CD1c-positive myeloid dendritic cell (primary cell): Measurements from ENCODE around the gene SLC39A3.

Source experiments
- DNase-seq: peaks from one replicate; pipeline ENCODE4 v3.0.0-alpha.2; 2016; ENCODE audit errors: extremely low spot score

The SLC39A3 gene, protein sequence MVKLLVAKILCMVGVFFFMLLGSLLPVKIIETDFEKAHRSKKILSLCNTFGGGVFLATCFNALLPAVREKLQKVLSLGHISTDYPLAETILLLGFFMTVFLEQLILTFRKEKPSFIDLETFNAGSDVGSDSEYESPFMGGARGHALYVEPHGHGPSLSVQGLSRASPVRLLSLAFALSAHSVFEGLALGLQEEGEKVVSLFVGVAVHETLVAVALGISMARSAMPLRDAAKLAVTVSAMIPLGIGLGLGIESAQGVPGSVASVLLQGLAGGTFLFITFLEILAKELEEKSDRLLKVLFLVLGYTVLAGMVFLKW

DNA sequence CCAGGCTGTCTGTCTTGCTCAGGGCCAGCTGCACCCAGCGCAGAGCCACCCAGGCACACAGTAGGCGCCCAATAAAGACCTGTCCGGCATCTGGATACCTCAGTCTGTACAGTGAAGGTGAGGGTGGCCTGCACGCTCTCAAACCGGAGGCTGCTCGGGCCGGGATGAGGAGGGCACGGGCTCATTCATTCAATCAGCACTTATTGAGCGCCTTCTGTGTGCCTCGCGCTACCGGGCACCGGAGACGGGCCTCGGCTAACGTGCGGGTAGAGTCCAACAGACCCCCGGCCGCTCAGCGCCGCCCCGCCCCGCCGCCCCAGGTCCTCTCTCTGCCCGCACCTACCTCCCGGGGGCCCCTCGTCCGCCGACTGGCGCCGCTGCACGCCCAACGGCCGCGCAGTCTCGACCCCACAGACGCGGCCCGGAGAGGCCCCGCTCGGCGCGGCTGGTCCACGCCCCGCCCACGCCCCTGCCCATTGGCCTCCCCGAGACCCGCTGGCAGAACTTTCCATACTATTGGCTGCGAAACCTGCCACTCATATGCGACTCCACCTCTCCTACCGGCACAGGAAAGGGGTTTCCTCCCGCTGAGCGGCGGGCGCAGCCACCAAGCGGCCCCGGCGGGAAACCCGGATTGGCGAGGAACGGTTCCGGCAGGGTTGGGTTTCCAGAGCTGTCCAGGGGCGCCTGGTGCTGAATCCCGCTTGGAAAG lies at the start of gene SLC39A3:
Gene SLC39A3 (minus strand): TSS at position 416 of the 712 bp plus-strand sequence. CDS start 2,760 bp downstream, outside the sequence.
- peak; percentile 99 for DNase-seq

DNA sequence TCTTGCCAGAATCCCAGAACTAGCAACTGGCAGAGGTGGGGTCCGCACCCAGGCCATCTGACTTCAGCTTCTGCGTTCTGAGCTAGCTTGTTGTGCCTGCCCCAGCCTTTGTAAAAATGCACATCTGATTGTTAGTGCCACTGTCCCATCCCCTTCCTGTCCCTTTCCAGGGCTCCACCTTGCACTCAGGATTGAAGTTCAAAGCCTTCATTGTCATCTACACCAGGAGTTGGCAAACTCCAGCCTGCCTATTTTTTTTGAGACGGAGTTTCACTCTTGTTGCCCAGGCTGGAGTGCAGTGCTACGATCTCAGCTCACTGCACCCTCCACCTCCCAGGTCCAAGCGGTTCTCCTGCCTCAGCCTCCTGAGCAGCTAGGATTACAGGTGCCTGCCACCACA lies 48.4 kb upstream of the SLC39A3 start:
- DNase-seq, result no peak

DNA sequence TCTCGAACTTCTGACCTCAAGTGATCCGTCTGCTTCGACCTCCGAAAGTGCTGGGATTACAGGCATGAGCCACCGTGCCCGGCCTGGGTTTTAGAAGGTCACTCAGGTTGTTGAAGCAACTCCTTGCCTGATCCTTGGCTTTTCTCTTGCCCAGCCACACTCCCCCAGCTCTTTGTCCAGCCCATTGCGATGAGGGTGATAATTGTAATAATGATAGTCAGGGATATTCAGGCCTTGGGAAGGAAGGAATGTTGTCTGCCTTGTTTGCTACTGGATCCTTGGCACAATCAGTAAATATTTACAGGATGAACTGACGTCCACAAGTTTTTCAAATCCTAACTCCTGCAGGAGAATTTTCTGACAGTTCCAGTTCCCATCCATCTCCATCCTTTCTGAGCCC lies 47.3 kb upstream of the SLC39A3 start:
- DNase-seq, result no peak

DNA sequence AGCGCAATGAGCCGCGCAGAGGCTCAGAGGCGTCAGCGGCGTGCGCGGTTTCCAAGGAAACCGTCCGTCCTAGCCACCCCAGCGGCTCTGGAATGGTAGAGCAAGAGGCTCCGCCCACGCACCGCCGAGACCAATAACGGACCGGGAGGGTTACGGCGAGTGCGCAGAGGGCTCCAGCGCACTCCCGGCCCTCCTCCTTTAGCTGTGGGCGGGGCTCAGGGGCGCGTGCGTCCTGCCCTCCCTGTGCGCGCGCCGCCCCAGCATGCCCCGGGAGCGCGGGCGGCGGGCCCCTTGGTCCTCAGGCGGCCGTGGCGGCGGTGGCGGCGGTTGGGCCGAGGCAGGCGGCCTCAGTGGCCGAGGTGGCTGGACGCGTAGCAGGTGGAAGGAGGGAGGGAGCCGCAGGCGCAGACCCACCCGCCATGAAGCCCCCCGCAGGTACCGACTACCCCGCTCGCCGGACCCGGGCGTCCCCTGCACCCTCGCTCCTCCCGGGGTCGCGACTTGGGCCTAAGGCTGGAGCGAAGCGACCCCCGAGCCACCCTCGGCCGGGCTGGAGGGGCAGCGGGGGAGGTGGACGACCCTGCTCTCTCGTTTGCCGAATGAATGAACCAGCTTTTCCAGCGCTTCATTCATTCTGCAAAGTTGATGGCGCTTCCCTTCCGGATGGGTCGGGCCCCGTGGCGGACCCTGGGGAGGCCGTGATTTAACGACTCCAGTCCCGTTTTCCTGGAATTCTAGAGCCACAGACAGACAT lies 45.6 kb upstream of the SLC39A3 start, which contains the start of gene THOP1:
Gene THOP1 (plus strand): TSS at position 260 of the 754 bp plus-strand sequence. CDS start 160 bp downstream, at position 420.
- DNase-seq, result peak; percentile 100

DNA sequence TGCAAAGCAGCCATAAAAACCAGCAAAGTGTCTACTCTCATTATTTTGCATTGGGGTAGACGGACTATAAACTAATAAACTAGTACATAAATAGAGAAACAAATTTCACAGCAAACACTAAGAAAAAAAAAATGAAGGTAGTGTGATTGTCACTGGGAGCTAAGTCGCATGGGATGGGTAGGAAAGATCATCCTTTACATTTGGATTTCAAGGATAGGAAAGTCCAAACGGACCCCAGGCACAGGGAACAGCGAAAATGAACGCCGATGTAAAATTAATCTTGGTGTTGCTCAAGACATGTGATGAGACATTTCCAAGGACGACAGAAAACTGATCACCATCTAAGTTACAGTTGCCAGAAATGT lies 43.9 kb upstream of the SLC39A3 start:
- no peak for DNase-seq

DNA sequence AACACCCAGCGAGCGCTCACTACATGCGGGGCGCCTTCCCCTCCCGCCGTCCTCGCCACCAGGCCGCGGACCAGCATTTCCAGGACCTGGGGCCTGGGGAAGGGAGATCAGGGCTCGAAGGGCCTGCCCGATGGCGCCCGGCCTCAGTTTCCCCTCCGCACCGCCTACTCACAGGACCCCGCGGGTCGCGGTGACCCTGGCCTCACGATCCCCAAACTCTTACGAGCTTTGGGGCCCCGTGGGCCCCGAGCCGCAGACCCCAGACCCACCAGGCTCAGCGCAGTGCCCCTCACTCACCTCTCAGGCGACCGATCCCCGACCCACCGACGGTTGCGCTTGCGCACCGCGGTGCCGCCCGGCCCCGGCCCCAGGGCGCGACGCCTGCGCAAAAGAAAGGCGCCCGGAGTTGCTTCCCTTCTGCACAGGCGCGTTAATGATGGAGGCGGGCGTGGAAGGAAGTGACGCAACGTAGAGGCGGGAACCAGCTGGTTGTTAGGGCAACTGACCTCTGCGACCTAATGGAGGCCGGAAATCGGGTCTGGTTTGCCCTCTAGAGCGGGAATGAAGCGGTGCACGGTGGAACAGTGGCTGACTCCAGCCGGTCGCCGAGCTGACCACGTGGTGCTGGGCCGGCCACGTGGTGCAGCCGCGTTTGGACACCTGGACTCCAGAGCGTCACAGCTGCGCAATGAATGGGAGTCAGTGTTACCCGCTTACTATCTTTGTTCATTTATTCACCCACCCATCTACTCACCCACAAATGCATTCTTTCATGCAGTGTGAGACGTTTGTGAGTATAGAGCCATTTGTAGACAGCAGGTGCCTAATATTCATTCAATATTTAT lies 43.3 kb upstream of the SLC39A3 start, which contains the start of gene SGTA:
Gene SGTA (minus strand): TSS at position 338 of the 845 bp plus-strand sequence. CDS start 14,205 bp downstream, outside the sequence.
- DNase-seq, result peak; percentile 99

DNA sequence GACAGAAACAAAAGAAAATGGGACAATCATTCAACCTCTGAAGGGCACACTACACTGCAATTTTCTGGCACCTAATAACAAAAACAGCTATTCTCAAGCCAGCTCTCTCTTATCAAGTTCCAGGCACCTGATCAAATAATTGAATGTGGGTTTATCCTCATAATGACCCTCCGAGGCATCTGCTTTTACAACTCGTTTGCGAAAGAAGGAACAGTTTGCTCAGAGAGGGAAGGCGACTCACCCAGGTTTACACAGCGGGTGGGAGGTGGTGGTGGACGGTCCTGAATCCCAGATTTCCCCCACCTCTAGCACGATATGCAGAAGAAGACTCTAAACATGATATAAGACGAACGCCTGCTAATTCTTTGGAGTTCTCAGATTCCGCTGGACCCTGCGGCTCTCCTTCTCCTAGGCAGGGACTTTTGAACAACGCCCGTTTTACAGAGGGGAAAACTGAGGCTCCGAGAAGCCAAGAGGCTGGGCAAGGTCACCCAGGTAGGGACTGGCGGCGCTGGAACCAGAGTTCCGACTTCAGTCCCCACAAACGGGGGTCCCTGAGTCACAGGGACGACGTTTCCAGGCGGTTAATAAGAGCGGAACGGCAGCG lies 42.6 kb upstream of the SLC39A3 start:
- DNase-seq, result peak; percentile 28

DNA sequence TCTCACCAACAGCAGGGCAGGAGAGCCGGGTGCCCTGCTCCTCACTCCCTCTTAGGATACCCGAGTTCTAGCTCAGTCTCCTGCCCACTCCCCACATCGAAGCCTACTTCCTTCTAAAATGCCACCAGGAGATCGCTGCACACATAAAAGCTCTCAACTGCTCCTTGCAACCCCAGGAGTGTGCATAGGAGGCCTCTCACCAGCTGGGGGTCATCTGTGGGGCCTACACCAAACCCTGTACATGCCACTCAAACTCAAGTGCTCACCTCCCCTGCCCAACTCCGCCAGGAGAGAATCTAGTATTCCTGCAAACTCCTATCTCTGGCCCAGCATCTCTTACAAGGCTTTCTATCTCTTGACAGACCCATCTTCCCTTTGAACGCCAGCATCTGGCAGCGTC lies 40.5 kb upstream of the SLC39A3 start:
- DNase-seq, result no peak

DNA sequence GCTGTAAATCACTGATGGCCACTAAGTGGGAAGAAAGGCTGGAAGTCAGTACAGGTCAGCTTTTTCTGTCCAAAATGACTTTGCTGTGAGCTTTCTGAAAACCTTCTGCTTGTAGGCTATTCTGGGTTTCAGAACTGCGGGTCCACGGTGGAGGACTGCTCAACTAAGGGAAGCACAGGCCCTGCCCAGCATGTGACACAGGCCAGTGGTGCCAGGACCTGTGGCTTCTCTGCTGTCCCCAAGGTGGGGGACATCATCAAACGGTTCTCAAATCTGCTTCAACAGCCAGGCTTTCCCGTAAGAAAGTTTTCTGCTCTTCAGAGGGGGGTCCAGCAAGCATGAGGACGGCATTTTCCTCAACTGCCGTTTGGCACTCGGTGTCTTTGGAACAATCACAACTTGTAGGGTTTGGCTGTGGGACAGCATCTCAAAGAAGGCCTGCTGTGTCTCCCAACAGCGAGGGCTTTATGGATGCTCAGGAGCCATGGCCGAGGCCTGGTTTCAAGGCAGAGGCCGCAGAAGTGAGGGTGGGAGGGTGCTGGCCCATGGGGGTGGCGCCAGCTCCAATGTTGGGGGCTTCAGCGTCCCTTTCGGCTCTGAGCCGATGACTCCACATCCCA lies 39.4 kb upstream of the SLC39A3 start:
- DNase-seq, result no peak

DNA sequence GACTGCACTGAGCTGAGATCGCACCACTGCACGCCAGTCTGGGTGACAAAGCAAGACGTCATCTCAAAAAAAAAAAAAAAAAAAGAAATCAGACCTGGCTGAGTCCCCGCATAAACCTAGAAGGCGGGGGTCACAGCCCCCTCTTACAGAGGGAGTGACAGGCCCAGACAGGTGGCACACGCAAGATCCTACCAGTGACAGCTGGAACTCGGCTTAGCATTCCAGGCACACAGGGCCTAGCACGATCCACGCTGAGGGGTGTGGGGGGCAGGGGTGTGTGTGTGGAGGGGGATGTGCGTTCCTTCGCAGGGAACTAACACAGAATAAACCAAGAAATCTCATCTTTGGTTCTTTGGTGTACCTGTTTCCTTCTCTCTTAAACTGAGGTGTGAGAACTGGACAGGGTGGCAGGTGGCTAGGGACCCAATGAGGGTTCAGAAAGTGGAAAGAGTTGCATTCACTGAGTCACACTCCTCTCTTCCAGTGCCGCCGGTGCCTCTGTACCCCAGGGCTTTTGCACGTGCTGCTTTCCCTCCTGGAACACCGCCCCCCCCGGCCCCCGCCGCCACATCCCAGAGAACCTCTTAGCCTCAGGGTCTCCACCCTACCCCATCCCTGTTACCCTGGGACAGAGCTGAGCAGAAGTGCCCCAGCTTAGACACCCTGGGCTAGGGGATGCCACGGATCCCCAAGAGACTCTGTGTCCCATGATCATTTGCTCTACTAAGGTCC lies 38.3 kb upstream of the SLC39A3 start:
- no peak for DNase-seq

DNA sequence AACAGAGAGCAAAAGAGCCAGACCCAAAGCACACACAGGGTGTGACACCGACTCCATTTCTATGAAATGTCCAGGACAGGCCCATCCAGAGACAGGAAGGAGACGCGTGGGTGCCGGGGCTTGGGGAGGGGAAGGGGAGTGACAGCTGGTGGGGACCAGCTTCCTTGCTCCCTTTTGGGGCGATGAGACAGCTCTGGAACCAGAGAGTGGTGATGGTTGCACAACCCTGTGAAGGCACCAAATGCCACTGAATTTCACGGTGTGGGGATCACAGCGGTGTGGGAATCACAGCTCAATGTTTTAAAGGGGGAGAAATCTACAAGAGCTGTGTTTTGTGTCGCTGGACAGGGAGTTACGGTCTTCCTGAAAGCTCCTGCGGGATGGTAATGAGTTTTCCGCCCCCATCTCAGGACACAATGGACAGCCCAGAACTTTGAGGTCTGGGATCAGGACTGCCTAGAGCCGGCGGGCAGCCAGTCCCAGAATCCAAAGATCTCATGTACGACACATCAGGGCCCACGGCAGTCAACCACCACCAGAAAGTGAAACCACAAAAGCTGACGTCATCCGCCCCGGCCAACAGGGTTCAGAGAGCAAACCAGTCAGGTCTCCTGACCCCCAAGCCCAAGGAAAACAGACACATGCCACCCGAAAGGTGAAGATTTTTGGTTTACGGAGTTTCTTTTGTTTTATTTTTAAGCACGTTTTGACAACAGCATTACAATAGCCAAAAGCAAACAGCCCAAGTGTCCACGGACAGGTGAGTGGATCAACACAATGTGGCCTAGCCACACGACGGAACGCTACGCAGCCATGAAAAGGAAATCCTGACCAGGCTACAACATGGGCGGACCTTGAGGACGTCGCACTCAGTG lies 36.0 kb upstream of the SLC39A3 start:
- peak; percentile 89 for DNase-seq

DNA sequence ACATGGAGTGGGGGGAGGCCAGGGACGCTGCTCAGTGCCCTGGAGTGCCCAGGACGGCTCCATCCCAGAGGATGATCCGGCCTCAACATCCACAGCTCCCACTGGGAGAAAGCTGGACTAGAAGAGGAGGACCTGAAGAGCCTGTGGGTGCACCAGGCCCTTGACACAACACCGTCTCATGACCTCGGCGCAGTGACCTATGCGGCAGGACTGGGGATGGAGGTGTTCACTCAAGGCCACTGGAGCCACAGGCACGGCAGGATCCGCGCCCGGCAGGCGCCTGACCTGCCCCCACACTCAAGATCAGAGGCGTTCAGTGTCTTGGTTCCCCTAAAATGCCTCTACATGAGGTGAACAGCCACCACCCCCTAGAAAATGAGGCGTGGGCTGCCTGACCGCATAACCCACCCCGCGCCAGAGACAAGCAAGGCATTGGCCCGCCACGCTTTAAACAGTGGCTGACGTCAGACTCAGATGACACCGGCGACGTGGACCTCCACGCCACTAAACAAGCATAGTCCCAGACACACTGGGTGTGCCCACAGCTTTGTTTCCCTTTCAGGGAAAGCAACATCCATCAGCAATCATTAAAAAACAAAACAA lies 35.2 kb upstream of the SLC39A3 start:
- DNase-seq, result peak; percentile 90

DNA sequence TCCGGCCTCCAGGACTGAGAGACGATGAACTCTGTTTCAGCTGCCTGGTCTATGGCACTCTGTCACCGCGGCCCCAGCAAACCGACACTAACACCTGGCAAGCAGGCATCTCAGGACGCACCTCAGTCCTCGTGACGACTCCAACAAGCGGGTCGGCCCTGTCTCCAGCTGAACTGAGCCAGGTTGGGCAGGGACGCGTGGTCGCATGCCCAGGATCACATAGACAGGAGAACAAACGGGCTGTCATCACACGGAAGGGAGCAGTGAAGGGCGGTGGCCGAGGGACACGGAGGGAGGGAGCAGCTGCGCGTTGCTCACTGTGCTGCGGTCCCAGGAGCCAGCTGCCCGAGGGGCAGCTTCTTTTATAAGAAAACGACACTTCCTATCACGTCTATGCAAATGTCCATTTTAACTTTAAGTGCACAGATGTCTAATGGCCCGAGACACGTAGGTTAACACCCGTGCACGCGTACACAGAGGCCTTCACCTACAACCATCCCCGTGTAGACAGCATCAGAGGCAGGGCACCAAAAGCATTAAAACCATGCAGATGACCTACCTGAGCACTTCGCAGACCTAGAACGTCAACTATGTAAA lies 34.4 kb upstream of the SLC39A3 start:
- no peak for DNase-seq

DNA sequence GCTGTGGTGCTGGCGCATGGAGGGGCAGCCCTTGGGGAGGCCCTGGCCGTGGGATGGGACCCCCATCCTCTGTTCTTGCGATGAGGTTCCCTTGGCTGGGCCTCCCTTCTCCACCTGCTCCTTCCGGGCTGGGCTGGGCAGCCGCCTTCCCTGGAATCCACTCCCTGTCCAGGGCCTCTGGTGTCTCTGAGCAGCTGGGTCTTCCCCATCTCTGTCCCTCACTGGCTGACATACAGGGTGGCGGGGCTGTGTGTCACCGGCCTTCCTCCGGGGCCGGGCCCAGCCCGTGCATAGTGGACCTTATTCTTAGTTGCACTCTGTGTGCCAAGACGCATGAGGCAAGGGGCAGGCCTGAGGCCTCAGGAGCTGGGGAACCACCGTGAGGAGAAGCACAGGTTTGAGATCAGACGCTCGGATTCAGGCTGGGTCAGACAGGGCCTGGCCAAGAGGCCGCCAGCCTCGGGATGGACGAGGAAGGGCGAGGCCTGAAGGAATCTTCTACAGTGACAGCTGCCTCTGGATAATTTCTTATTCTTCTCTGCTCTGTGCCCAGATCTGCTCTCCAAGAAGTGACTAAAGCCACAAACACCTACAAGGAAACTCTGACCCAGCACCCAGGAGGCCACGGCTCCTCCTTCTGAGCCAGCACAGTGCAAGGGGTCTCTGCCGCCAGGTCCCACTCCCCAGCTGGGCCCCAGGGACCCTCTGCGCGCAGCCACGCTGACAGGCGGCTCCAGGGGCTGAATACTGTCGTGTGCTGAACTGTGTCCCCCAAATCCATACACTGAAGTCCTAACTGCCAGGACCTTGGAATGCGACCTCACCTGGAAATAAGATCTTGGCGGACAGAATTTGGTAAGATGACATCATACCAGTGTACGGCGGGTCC lies 32.2 kb upstream of the SLC39A3 start:
- no peak for DNase-seq

DNA sequence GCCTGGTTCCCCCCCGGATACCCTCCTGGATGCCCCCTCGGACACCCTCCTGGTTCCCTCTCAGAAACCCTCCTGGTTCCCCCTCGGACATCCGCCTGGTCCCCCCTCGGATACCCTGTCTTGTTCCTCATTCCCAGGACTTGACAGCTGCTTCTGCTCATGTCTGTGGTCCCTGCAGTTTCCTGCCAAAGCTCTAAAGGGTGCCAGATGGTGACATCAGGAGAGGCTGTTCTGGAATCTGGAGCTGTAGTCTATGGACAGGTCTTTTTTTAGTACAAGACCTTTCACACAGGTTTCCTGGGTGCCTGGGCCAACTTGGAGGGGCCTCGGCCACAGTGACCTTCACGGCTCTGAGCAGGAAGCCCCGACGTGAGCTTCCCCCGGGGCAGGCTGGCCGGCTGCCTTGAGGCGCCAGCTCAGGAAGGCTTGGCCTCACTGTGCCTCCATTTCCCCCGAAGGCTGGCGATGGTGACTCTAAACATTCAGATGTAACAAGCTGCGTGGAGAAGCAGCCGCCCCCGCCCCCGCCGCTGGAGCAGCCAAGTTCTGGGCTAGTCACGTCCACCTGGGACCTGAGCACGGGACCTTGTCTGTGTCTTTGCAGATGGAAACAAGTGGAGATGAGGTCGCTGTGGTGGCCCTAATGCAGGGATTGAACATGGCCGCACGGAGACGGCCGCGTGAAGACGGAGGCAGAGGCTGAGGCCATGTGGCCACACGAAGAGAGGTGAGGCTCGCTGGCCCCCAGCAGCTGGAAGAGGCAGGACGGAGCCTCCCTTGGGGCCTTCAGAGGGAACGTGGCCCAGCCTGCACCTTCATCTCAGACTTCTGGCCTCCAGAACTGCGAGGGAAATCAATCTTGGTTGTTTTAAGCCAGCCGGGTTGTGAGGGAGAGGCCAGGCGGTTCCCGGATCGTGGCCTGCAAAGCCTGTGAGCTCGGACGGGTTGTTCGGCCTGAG lies 30.5 kb upstream of the SLC39A3 start:
- peak; percentile 57 for DNase-seq

DNA sequence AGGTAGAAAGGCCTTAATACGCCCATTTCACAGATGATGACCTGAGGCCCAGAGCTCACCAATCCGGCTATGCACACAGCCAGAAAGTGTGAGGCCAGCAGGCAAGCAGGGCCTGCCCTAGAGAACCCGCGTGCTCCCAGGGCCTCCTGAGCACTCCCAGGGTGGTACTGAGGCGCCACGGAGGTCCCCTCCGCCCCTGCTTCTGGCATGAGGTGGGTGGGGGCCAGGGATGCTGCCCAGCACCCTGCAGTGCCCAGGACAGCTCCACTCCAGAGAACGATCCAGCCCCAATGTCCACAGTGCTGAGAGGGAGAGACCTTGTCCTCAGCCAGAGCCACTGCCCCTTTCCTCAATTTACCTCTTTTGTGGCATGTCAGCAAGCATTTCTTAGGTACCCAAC lies 29.4 kb upstream of the SLC39A3 start:
- DNase-seq, result no peak
